Chondrocyte (in vitro differentiated cells): Measurements from ENCODE around the gene SEPTIN7. TPM values are rescaled to one million over a fixed set of nuclear protein-coding genes. Genes with fewer than 3 reads are reported as not detected.

Experiments
- DNase-seq: peaks from one replicate; pipeline ENCODE4 v3.0.0; 2021; ENCODE audit warnings: mixed read lengths, low spot score
- H3K27ac Mint-ChIP-seq: one replicate; pipeline ENCODE4 v1.8.0; 2021; ENCODE audit warnings: mild to moderate bottlenecking, moderate library complexity, mixed read lengths; ENCODE audit not compliant: unreplicated experiment
- H3K27me3 Mint-ChIP-seq: 2 replicates; pipeline ENCODE4 v1.8.0; 2021; ENCODE audit warnings: low read depth, mixed read lengths
- H3K36me3 Mint-ChIP-seq: 2 replicates; pipeline ENCODE4 v1.8.0; 2021; ENCODE audit warnings: low read depth, mixed read lengths
- H3K4me1 Mint-ChIP-seq: 2 replicates; pipeline ENCODE4 v1.8.0; 2021; ENCODE audit warnings: low read depth, mild to moderate bottlenecking, mixed read lengths
- H3K4me3 Mint-ChIP-seq: one replicate; pipeline ENCODE4 v1.8.0; 2021; ENCODE audit warnings: mild to moderate bottlenecking, moderate library complexity, mixed read lengths; ENCODE audit not compliant: unreplicated experiment
- H3K9me3 Mint-ChIP-seq: 2 replicates; pipeline ENCODE4 v1.8.0; 2021; ENCODE audit warnings: low read depth, mixed read lengths
- total RNA-seq: library from RNA; stranded (reverse); gene quantifications from 3 replicates; pipeline ENCODE4 v1.2.1, GENCODE V29; 2021
- TF ChIP-seq, protein P1 (sequence below): fragments of 200-600 bp; sonication (generic); IDR thresholded peaks from 2 replicates; pipeline ENCODE4 v1.5.0; 2021; ENCODE audit warnings: antibody characterized with exemption, mild to moderate bottlenecking, moderate library complexity

SEPTIN7 gene
- total RNA-seq, 1 donor from 2014 or later, result 380 TPM

DNA sequence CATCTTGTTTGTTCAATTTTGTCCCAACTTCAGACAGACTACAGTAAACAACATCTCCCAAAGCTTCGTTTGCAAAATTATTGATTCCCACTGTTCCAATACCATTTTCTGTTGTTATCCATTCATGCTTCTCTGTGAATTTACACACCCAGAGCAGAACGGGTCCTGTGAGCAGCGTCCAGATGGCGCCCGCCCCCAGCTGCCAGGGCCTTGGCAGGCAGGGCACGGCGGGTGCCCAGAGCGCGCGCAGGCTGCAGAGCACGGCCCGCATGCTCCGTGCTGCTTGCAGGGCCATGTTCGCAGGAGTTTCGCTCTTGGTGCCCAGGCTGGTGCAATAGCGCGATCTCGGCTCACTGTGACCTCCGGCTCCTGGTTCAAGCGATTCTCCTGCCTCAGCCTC lies 32.5 kb upstream of the SEPTIN7 start:
- H3K4me3 Mint-ChIP-seq, result no peak overlapping the region
- H3K27ac Mint-ChIP-seq, result no peak overlapping the region
- TF ChIP-seq, protein P1, sequence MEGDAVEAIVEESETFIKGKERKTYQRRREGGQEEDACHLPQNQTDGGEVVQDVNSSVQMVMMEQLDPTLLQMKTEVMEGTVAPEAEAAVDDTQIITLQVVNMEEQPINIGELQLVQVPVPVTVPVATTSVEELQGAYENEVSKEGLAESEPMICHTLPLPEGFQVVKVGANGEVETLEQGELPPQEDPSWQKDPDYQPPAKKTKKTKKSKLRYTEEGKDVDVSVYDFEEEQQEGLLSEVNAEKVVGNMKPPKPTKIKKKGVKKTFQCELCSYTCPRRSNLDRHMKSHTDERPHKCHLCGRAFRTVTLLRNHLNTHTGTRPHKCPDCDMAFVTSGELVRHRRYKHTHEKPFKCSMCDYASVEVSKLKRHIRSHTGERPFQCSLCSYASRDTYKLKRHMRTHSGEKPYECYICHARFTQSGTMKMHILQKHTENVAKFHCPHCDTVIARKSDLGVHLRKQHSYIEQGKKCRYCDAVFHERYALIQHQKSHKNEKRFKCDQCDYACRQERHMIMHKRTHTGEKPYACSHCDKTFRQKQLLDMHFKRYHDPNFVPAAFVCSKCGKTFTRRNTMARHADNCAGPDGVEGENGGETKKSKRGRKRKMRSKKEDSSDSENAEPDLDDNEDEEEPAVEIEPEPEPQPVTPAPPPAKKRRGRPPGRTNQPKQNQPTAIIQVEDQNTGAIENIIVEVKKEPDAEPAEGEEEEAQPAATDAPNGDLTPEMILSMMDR, result no peak
- H3K9me3 Mint-ChIP-seq, result no peaks in the 10 kb centered on the region
- peaks cover 2% of the 10 kb centered on the region for H3K36me3 Mint-ChIP-seq
- DNase-seq, result no peak
- no peaks in the 10 kb centered on the region for H3K27me3 Mint-ChIP-seq
- peaks cover 5% of the 10 kb centered on the region for H3K4me1 Mint-ChIP-seq

DNA sequence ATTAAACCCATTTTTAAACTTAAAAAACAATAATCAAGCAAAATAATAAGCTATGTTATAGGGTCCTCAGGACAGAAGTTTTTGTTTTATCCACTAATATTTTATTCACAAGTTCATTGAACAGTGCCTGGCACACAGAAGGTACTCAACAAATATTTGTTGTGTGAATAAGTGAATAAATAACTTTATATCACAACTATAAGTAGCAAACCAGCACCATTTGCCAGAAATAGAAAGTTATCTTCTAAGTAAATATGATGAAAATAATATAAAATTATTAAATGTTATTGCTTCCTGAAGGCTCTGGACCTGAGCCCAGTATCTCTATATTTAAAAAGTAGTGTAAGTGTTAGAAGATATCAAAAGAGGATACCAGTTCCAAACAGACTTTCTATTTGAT lies 29.1 kb upstream of the SEPTIN7 start:
- no peaks in the 10 kb centered on the region for H3K27me3 Mint-ChIP-seq
- H3K9me3 Mint-ChIP-seq, result no peaks in the 10 kb centered on the region
- H3K4me1 Mint-ChIP-seq, result peaks cover 5% of the 10 kb centered on the region
- TF ChIP-seq, protein P1, result no peak
- no peak overlapping the region for H3K4me3 Mint-ChIP-seq
- no peak overlapping the region for H3K27ac Mint-ChIP-seq
- no peak for DNase-seq
- H3K36me3 Mint-ChIP-seq, result no peaks in the 10 kb centered on the region

DNA sequence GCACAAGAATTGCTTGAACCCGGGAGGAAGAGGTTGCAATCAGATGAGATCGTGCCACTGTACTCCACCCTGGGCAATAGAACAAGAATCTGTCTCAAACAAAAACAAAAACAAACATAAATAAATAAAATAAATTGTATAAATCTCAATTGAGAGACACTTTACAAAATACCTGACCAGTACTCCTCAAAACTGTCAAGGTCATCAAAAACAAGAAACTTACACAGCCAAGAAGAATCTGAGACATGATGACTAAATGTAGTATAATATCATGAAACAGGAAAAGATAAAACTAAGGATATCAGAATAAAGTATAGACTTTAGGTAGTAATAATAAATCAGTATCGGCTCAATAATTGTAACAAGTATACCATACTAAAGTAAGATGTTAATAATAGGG lies 26.9 kb upstream of the SEPTIN7 start:
- no peaks in the 10 kb centered on the region for H3K9me3 Mint-ChIP-seq
- H3K36me3 Mint-ChIP-seq, result no peaks in the 10 kb centered on the region
- H3K27me3 Mint-ChIP-seq, result no peaks in the 10 kb centered on the region
- TF ChIP-seq, protein P1, result no peak
- H3K27ac Mint-ChIP-seq, result no peak overlapping the region
- H3K4me3 Mint-ChIP-seq, result no peak overlapping the region
- DNase-seq, result no peak
- peaks cover 5% of the 10 kb centered on the region for H3K4me1 Mint-ChIP-seq

GRCh38 chr7:35776686-35777085 lies 24.2 kb upstream of the SEPTIN7 start:
- Mint-ChIP-seq H3K27ac (no peak overlapping the region), H3K36me3 (no peaks in the 10 kb centered on the region), H3K9me3 (no peaks in the 10 kb centered on the region), H3K4me1 (peaks cover 5% of the 10 kb centered on the region), H3K4me3 (no peak overlapping the region), H3K27me3 (no peaks in the 10 kb centered on the region)
- TF ChIP-seq, protein P1, result no peak
- DNase-seq, result no peak

GRCh38 chr7:35777121-35777520 lies 23.7 kb upstream of the SEPTIN7 start:
- no peak overlapping the region for H3K27ac Mint-ChIP-seq

More at GRCh38 chr7:35777121-35777520, 23.7 kb upstream of the SEPTIN7 start:
- Mint-ChIP-seq H3K4me3 (no peak overlapping the region), H3K36me3 (no peaks in the 10 kb centered on the region), H3K27me3 (no peaks in the 10 kb centered on the region), H3K9me3 (no peaks in the 10 kb centered on the region), H3K4me1 (peaks cover 3% of the 10 kb centered on the region)
- TF ChIP-seq, protein P1, result no peak
- no peak for DNase-seq
